Renal cortex interstitium (tissue), 15 donors: Measurements from ENCODE around the gene ADAP2. TPM values are rescaled to one million over a fixed set of nuclear protein-coding genes. Genes with fewer than 3 reads are reported as not detected.
A peak's percentile ranks its signal among the peaks of the same experiment; 100 is the strongest.
"Not testable (repeated sequence)": the region's sequence is repeated elsewhere in the genome, so short reads cannot be mapped to it uniquely, and the experiment has no call there.

Source experiments
- DNase-seq, 11 donors: peaks; one replicate each; pipeline ENCODE4 v3.0.0-alpha.2; 2013; ENCODE audit warnings: low read depth in 9 of 11, low spot score in 4 of 11; ENCODE audit errors: extremely low read depth in 1 of 11
- long read RNA-seq, 16 experiments: transcript quantifications; one replicate each; lab custom pipeline, GENCODE V29; 2026
- polyA plus RNA-seq, 3 donors: library from polyadenylated mRNA; unstranded; fragments of 120-200 nt; gene quantifications; one replicate each; pipeline ENCODE4 v1.2.1, GENCODE V29; 2013; ENCODE audit not compliant: insufficient read length in 3 of 3

ADAP2 gene, protein sequence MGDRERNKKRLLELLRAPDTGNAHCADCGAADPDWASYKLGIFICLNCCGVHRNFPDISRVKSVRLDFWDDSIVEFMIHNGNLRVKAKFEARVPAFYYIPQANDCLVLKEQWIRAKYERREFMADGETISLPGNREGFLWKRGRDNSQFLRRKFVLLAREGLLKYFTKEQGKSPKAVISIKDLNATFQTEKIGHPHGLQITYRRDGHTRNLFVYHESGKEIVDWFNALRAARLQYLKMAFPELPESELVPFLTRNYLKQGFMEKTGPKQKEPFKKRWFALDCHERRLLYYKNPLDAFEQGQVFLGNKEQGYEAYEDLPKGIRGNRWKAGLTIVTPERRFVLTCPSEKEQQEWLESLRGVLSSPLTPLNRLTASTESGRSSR
- polyA plus RNA-seq, result 1 to 10 TPM; 2.2 to 4.6 (median 4.0) TPM
- long read RNA-seq, donor 1, result 0 reads
- long read RNA-seq, donor 2, result 0 reads
- long read RNA-seq, donor 3, result 0 reads
- long read RNA-seq, donor 4, partial matches to known transcripts, result 0 of 3 reads
- long read RNA-seq, donor 4, other reads (novel, unspliced or antisense), result 0 of 3 reads
- long read RNA-seq, donor 5, result 0 reads
- long read RNA-seq, donor 6, result 0 reads
- long read RNA-seq, donor 7, result 0 reads
- long read RNA-seq, donor 8, result 0 reads
- long read RNA-seq, donor 9, result 0 reads
- long read RNA-seq, donor 10, result 0 reads
- long read RNA-seq, donor 11, result 0 reads
- long read RNA-seq, donor 12, result 0 reads
- long read RNA-seq, donor 13, result 0 reads
- long read RNA-seq, donor 14, result 0 reads
- long read RNA-seq, donor 15, result 0 reads
- long read RNA-seq, donor 16, partial matches to known transcripts, result 0 of 1 reads
- long read RNA-seq, donor 16, other reads (novel, unspliced or antisense), result 0 of 1 reads

DNA sequence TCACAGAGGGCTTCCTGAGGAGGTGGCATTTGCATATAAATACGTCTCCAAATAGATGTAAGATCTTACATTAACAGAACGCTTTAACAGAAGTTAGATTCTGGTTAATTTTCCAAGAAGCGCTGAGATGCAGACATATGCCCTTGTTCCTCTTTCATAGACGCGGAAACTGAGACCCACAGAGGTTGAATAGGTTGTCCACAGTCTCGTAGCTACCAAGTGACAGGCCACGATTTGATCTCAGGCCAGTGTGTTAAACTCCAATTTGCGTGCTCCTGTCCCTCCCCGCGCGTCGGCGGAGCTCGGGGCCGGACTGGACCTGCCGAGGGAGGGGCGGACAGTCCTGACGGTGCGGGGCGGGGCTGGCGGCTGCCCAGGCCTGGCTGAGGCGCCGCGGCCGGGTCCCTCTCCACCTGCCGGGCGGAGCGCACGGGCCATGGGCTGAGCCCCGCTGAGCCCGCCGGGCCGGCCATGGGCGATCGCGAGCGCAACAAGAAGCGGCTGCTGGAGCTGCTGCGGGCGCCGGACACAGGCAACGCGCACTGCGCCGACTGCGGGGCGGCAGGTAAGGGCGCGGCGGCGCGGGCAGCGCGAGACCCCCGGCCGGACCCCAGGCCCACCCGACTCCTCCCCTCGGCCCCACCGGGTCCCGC is at the start of gene ADAP2:
Gene ADAP2 (plus strand): TSS at position 402 of the 653 bp plus-strand sequence. CDS start 70 bp downstream, at position 472.
- DNase-seq, result peak in 2 of 11 donors; percentile 1 to 6

DNA sequence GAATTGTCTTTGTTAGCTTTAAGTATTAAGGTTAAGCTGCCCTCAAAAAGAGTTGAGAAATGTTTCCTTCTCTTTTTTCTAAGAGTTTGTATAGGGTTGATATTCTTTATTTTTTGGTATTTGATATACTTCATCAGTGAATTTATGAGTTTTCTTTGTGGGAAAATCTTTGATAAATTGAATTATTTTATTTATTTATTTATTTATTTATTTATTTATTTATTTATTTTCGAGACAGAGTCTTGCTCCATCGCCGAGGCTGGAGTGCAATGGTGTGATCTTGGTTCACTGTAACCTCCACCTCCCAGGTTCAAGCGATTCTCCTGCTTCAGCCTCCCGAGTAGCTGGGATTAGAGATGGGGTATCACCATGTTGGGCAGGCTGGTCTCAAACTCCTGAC is 35.6 kb upstream of the ADAP2 start:
- DNase-seq, result no peak

DNA sequence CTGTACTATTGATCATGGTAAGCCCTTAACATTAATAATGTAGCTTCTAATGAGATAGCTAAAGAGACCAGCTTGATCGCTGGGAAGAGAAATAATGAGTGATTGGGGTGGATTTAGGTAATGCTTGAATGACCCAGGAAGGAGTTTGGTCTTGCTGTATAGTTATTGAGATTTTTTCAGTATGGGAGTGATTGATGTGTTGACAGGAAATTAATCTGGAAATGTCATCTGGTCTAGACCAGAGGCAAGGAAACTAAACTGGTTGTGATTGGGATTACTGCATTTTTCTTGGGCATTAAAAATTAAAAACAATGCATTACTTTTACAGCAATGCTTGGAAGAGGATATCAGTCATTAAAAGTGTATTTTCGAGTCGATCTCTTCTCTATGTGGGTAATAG is 27.5 kb upstream of the ADAP2 start:
- no peak for DNase-seq

DNA sequence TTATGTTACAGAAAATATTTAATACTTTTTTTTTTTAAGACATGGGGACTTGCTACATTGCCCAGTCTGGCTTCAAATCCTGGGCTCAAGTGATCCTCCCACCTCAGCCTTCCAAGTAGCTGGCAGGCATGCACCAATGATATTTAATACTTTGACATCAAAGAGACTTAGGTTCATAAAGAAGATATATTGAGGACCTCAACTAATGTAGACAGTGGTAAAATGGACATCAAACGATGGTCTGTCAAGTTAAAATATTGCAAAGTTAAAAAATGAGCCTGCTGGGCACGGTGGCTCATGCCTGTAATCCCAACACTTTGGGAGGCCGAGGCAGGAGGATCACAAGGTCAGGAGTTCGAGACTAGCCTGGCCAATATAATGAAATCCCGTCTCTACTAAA is 24.4 kb upstream of the ADAP2 start:
- DNase-seq, result no peak

DNA sequence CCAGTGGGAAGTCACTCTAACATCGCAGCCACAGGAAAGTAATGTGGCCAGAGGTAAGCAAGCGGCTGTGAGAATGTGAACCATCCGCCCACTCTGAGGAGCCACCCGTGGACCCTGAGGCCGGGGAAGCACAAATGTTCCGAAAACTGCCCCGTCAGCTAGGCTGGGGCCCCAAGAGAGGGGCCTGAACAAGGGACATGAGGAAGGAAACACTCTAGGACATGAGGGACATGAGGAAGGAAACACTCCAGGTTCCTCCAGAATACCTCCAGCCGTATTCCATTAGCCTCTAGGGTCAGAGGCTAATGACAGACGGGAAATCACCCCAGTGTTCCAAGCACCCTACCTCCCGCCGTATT is 16.0 kb upstream of the ADAP2 start:
- DNase-seq, result peak in 2 of 11 donors; percentile 14 to 49

DNA sequence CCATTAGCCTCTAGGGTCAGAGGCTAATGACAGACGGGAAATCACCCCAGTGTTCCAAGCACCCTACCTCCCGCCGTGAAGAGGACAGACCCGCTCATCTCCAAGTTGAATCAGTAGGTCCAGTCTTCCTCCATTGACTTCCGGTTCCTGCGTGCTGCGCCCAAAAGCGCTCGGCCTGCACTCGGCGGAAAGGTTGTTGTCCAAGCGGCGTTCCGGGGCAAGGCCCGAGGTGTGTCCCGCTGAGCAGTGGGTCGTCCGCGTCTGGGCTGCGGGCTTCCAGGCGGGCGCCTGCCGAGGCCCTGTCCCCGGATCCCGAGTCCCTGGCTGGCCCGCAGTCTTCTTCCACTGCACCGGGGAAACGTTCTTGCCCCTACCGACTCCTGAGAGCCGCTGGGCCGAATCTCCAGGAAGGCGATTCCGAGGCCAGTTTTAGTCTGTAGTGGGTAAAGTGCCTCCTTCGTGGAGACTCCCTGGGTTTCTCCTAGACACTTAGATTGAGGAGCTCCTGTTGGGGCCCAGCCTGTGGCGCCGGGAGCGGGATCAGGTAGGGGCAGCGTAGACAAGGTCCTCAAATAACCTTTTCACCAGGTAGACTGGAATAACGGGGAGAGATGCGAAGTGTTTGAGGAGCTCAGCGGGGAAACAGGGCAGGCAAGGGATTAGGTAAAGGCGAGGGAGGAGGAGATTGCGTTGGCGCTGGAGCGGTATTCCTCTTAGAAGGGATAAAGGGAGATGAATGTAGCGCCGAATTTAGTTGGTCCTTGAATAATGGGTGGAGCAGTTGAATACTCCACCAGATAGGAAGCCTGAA is 15.4 kb upstream of the ADAP2 start, which contains the start of gene TEFM:
Gene TEFM (minus strand): TSS at position 138 of the 811 bp plus-strand sequence. CDS start 40 bp downstream, at position 98.
- DNase-seq, result peak; percentile 80 to 90 (median 86)

DNA sequence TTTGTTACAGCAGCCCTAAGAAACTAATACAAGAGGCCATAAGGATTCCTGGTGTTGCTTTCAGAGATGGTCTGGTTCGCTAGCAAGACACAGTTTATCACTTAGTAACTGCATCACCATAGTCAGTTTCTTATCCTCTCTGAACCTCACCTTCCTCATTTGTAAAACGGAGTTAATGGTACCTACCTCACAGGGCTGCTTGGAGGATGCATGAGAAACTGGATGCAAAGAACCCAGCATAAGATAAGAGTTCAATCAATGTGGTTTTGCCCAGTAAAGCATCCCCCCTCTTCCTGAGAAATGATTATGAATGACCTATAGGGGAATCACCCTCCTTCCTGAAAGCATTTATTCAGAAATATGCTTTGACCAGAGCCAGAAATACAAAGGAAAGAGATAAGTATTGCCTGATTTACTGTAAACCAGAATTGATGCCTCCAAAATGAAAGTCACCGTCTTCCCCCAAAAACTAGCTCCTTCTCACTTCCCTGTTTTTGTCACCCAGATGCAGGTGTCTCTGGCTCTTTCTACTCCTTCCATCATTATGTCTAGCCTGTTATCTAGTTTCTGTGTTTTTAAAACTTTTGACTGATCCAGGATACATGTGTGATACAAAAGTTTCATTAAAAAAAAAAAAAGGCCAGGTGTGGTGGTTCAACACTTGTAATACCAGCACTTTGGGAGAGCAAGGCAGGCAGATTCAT is 12.9 kb upstream of the ADAP2 start:
- DNase-seq, result no peak

DNA sequence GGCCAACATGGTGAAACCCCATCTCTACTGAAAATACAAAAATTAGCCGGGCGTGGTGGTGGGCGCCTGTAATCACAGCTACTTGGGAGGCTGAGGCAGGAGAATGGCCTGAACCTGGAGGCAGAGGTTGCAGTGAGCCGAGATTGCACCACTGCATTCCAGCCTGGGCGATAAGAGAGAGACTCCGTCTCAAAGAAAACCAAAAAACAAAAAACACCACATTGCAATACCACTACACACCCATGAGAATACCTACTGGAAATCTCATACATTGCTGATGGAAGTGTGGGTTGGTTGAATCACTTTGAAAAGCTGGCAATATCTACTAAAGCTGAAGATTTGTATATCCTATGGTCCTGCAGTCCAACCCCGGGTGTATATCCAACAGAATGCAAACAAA is 11.6 kb upstream of the ADAP2 start:
- DNase-seq, result not testable (repeated sequence)

DNA sequence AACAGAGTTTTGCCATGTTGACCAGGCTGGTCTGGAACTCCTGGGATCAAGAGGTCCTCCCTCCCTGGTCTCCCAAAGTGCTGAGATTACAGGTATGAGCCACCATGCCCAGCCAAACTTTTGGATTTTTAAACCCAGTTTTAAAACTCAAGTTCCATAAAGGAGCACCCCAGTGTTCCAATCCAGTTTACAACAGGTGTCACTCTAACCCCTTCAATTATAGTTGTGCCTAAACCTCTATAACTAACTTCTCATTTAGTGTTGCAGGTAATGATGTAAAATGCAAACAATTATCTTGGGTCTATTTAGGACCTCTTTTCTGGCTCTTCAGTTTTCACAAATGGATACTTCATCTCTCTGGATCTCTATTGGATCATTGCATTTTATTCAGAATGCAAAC is 7.8 kb upstream of the ADAP2 start:
- DNase-seq, result no peak

DNA sequence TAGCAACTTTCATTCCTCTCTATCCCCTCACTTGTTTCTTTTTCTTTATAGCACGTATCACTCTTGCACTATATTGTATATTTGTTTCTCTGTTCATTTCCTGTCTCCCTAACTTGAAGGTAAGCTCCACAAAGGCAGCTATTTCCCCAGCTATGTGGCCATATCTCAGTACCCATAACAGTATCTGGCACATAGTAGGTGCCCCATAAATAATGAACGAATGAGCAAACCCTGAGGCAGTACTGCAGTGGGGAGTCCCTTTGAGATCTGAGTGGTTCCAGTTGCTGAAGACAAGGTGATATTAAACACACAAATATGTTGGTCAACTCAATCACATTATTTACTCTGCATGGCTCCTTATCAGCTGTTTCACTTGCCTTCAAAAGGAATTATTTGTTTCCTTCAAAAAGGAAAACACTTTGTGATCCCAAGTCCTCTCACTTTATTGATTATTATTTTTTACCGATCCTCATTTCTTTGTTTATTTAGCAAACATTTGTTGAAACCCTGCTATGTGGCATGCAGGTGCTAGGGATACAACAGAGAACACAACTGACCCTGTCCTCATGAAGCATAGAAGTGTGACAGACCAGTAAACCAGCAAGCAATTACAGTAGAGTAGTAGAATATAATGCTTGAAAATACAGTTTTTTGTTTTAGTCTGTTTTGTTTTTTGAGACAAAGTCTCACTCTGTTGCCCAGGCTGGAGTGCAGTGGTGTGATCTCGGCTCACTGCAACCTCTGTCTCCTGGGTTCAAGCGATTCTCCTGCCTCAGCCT is 5.7 kb upstream of the ADAP2 start:
- no peak for DNase-seq

DNA sequence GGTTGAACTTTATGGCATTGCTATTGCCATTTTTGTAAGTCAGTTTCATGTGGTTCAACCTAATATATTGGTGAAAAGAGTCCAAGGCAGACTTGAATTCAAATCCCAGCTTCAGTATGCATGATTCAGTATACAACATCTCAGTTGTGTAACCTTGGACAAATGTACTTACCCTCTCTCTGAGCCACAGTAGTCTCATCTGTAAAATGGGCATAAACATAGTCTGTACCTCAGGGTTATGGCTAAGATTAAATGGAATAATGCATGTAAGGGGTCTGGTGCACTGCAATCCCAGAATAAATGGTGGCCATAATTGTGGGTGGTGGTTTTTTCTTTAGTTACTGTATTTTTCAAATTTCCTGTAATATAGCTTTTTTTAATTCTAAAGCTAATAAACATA is 4.7 kb upstream of the ADAP2 start:
- no peak for DNase-seq

DNA sequence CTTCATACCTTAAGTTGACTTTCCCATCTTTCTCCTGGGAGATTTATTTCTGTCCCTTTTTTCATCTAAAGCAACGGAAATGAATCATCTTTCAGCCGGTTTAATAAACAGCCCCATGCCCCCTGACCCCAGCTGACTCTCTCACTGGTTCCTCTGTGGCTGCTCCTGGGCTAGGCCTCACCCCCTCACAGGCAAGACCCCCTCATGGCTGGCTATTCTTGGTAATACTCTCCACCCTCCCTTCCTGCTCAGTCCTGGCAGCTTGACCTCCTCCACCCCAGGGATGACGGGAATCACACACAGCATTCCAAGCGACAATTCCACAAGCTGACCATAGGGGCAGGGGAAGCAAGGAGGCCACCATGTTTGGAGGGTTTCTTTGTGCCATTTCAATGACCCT is 1.5 kb upstream of the ADAP2 start:
- DNase-seq, result no peak

DNA sequence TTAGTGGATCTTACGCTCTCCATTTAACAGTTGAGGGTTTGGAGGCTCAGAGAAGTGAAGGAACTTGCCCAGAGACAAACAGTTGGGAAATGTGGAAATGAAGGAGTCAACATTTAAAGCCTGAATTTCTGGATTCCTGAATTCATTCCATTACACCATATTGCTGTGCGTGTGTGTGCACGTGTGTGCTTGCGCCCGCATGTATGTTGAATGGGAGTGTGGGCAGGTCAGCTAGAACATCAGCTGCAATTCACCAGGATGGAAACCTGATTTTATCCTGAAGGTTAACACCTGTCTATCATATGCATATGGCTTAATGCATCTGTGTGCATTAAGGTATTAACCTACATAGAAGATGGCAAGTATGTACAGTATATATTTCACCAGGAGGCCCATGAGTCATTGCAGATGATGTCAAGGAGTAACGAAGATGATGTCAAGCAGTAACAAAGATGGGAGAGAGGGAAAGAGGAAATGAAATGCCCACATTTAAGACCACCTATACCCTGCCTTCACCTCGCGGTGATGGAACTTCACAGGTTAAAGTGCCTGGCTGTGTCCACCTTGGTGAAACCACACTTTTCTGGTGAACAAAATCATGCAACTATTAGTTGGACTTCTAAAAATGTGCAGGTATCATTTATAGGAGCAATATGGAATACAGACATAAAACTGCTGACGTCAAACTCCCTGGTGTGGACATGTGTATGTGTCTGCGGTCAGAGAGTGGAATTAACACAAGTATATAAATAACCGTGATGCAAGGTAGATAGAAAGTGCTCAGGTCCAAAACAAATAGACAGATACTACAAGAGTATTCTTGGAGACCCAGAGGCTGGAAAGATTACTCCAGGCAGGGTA is 832 bp upstream of the ADAP2 start:
- no peak for DNase-seq

DNA sequence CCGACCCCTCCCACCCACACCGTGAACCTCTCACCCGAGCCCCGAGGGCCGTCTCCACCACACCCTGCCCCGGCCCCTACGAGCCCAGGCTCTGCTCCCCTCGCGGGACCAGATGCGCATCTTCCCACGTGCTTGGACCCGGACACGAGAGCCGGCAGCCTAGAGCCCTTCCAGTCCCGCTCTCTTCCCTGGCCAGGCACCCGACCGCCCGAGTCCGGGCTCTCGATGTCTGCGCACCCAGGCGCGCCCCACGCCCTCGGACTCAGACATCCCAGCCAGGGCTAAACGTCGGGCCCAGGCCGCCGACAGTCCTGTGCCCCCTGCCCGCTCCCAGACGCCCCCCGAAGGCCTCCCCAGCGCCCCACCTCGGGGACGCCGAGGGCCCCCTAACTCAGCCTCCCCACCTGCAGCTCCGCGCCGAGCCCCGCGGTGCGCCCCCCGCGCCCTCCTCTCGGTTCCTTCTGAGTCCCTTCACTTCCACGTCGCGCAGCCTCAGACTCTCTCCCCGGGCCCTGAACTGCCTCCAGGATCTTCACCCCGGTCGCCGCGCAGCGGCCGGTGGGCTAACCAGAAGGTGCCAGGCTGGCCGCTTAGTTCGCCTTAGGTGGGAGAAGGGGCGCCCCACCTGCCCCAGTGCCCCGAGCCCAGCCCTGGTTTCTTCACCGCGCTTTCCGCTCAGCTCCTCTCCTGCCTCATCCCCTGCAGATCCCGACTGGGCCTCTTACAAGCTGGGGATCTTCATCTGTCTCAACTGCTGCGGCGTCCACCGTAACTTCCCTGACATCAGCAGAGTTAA is 688 bp downstream of the ADAP2 start:
- DNase-seq, result peak in 1 of 11 donors; percentile 4

DNA sequence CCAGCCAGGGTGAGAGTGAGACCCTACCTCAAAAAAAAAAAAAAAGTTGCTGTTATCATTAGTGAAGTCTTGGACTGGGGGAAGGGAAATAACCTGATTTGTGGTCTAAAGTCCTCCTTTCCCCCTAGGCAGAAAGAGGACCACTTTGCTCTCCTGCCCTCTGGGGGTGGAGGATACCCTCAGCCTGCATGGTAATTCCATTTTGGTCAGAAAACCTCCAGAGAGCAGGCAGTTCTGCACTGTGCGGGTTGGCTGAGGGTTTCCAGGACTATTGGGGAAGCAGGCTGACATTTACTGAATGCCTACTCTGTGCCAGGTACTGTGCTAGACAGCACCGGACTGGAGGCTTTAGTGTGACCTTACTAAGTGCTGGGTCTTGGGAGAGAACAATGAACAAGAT is 2.6 kb downstream of the ADAP2 start:
- no peak for DNase-seq

DNA sequence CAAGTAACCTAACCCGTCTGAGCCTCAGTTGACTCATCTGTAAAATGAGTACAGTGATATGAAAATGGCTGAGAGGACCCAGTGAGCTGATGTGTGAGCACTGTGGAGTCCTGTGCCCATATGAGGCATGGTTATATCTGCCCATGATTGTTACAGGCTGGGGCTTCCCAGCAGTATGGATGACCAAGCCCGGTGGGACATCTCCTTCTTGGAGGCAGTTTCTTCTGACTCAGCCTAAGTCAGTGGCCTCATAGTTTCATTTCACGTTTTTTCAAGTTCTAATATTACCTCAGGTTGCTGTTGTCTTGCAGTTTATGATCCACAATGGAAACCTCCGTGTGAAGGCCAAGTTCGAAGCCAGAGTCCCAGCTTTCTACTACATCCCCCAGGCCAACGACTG is 4.8 kb downstream of the ADAP2 start:
- DNase-seq, result no peak
